Activated T-cell treated with anti-CD3 and anti-CD28 coated beads, Interleukin-2, amount 50 U/mL, for 72 hours (primary cell): Measurements from ENCODE around the gene KCNQ1. TPM values are rescaled to one million over a fixed set of nuclear protein-coding genes. Genes with fewer than 3 reads are reported as not detected.
A peak's percentile ranks its signal among the peaks of the same experiment; 100 is the strongest.
"Not testable (repeated sequence)": the region's sequence is repeated elsewhere in the genome, so short reads cannot be mapped to it uniquely, and the experiment has no call there.

Source experiments
- ATAC-seq, 2 donors: fragments of 150-1000 bp; cut with Tn5 transposase; replicated peaks in 1 of 2; 2 replicates each; pipeline ENCODE4 v1.10.0; 2021; ENCODE audit warnings: moderate library complexity in 2 of 2, mild to moderate bottlenecking in 1 of 2
- DNase-seq, 2 donors: peaks; one replicate each; pipeline ENCODE4 v3.0.0; 2021 to 2022; ENCODE audit warnings: mixed read lengths in 1 of 2
- H3K27ac Mint-ChIP-seq: one replicate; pipeline ENCODE4 v1.8.0; 2022; ENCODE audit warnings: mild to moderate bottlenecking, moderate library complexity, mixed read lengths
- H3K27me3 Mint-ChIP-seq: one replicate; pipeline ENCODE4 v1.8.0; 2022; ENCODE audit warnings: low read depth, mixed read lengths
- H3K36me3 Mint-ChIP-seq, 2 donors: one replicate each; pipeline ENCODE4 v1.8.0; 2022; ENCODE audit warnings: mixed read lengths in 2 of 2, mild to moderate bottlenecking in 1 of 2; ENCODE audit not compliant: insufficient read depth in 2 of 2
- H3K4me1 Mint-ChIP-seq: one replicate; pipeline ENCODE4 v1.8.0; 2022; ENCODE audit warnings: low read depth, mixed read lengths
- H3K4me3 Mint-ChIP-seq, 2 donors: one replicate each; pipeline ENCODE4 v1.8.0; 2022; ENCODE audit warnings: mild to moderate bottlenecking in 2 of 2, mixed read lengths in 2 of 2, moderate library complexity in 2 of 2
- H3K9me3 Mint-ChIP-seq, 2 donors: one replicate each; pipeline ENCODE4 v1.8.0; 2022; ENCODE audit warnings: mixed read lengths in 2 of 2
- total RNA-seq, 2 donors: library from RNA; stranded (reverse); gene quantifications; one replicate each; pipeline ENCODE4 v1.2.3, GENCODE V29; 2022

The KCNQ1 gene
- total RNA-seq, 2 donors from 2014 or later = 11.4 TPM

DNA sequence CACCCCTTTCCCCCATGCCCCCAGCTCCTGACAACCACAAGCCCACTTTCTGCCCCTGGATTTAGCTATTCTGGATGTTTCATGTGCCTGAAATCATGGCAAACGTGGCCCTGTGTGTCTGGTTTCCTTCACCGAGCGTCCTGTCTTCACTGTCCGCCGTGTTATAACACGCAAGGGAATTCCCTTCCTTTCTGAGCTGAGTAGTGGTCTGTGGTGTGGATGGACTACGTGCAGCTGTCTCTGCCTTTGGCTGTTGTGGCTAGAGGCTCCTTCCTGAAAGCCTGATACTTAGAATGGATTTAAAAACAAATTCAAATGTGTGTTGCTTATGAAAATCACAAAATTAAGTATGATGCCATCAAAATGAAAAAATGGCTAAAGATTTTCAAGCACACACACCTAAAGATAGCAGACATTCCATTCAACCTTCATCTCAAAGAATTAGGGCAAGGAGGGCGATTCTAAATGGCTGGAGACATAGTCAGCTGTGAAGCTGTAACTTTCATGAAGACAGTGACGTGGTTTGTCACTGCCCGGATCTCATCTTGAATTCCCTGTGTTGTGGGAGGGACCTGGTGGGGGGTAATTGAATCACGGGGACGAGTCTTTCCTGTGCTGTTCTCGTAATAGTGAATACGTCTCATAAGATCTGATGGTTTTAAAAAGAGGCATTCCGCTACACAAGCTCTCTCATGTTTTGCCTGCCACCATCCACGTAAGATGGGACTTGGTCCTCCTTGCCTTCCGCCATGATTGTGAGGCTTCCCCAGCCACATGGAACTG is 30.5 kb downstream of the KCNQ1 start:
- DNase-seq = no peak
- ATAC-seq = no peak
- Mint-ChIP-seq H3K4me3 (no peak overlapping the region), H3K27ac (no peak overlapping the region), H3K27me3 (no peaks in the 10 kb centered on the region), H3K36me3 (peaks cover 13 to 20% of the 10 kb centered on the region in 2 donors), H3K4me1 (peaks cover 16% of the 10 kb centered on the region), H3K9me3 (peaks cover 4 to 12% of the 10 kb centered on the region in 2 donors)

DNA sequence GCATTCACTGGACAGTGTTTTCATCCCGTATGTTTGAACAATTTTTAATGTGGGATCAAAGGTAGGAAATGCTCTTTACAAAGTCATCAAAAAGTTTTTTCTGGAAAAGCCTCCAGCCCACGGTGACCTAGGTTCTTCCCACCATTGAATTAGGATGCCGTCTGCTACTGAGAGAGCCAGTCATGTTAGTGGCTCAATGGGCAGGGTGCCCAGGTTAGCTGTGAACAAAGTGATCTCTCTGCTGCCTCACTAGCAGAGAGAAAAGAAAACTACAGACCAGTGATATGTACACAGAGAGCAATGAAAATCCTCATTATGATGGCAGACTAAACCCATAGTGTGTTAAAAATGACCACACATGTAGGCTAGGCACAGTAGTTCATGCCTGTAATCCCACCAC is 32.4 kb downstream of the KCNQ1 start:
- Mint-ChIP-seq H3K9me3 (peaks cover 4 to 16% of the 10 kb centered on the region in 2 donors), H3K27ac (no peak overlapping the region), H3K4me1 (peaks cover 21% of the 10 kb centered on the region), H3K36me3 (peaks cover 13 to 20% of the 10 kb centered on the region in 2 donors), H3K27me3 (no peaks in the 10 kb centered on the region), H3K4me3 (no peak overlapping the region)
- DNase-seq (no peak), ATAC-seq (no peak)

DNA sequence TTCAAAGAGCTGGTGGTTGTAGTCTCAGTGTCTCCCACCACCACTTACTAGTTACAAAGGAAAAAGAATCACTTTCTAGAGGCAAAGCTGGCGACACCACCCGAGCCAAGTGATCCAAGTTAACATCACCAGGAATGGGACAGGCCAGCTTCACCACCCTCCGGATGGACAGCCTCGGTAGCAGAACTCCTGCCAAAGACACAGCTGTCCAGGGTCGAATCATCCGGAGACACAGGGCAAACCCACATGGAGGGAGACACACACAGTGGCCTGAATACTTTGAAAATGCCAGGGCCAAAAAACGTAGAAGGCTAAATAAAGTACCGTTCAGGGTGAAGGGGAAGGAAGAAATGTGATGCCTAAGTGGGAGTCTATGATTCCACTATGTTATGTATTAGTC is 33.1 kb downstream of the KCNQ1 start:
- no peak overlapping the region for H3K27ac Mint-ChIP-seq
- peaks cover 22% of the 10 kb centered on the region for H3K4me1 Mint-ChIP-seq
- peaks cover 13 to 20% of the 10 kb centered on the region in 2 donors for H3K36me3 Mint-ChIP-seq
- ATAC-seq (no peak), DNase-seq (no peak)
- H3K4me3 Mint-ChIP-seq = no peak overlapping the region
- H3K27me3 Mint-ChIP-seq = no peaks in the 10 kb centered on the region
- peaks cover 4 to 16% of the 10 kb centered on the region in 2 donors for H3K9me3 Mint-ChIP-seq

DNA sequence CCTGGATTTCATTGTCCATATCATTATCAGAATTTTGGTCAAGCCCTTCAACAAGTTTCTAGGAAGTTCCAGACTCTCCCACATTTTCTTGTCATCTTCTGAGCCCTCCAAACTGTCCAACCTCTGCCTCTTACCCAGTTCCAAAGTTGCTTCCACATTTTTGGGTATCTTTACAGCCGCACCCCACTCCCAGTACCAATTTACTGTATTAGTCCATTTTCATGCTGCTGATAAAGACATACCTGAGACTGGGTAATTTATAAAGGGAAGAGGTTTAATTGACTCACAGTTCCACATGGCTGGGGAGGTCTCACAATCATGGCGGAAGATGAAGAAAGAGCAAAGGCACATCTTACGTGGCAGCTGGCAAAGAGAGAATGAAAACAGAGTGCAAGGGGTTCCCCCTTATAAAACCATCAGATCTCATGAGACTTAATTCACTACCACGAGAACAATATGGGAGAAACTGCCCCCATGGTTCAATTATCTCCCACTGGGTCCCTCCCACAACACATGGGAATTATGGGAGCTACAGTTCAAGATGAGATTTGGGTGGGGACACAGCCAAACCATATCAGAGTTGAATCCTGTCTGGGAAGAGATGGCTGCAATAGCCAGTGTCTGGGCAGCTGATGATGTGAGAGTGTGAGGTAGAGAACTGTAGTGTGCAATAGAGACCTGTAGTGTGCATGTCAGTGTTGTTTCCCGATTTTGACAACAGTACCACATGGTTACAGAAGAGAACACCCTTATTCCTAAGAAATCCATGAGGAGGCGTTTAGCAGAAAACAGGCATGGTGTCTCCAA is 35.5 kb downstream of the KCNQ1 start:
- H3K27me3 Mint-ChIP-seq, DNase-seq: not testable (repeated sequence)
- ATAC-seq = peak; percentile 50 to 53
- Mint-ChIP-seq H3K27ac (peak overlapping the region; percentile 18), H3K4me1 (peaks cover 24% of the 10 kb centered on the region), H3K4me3 (peak overlapping the region; percentile 67 to 68), H3K36me3 (peaks cover 13 to 20% of the 10 kb centered on the region in 2 donors), H3K9me3 (peaks cover 4 to 16% of the 10 kb centered on the region in 2 donors)

DNA sequence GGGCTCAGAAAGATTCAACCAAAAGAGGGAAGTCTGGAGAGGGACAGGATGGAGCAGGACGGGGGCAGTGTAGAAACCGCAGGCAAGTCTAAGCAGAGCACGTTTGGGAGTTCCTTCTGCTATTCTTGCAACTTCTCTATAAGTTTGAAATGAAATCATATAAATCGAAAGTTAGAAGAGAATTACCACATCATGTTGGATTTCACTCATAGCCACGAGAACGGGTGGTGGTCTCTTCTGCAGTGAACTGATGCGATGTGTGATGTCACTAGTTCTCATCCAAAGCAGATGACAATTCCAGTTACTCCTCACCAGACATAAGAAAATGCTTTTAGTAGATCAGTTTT is 36.0 kb downstream of the KCNQ1 start:
- peaks cover 7 to 21% of the 10 kb centered on the region in 2 donors for H3K9me3 Mint-ChIP-seq
- ATAC-seq (peak; percentile 84 to 87), DNase-seq (peak in 1 of 2 donors; percentile 20)

DNA sequence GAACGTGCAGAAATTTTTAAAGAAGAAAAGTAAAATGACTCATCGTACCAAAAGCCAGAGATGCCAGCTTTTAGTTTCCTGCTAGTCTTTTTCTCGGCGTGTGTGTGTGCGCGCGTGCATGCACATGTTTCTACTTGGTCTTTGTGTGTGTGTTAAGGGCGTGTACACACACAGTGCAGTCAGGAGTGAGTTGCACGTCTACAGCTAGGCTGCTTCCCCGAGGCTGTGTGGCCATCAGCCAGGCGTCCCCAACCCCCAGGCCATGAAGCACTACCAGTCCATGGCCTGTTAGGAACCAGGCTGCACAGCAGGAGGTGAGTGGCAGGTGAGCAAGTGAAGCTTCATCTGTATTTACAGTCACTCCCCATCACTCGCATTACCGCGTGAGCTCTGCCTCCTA is 36.4 kb downstream of the KCNQ1 start:
- peaks cover 7 to 22% of the 10 kb centered on the region in 2 donors for H3K9me3 Mint-ChIP-seq
- ATAC-seq = peak; percentile 67 to 74
- peaks cover 18 to 28% of the 10 kb centered on the region in 2 donors for H3K36me3 Mint-ChIP-seq
- peaks cover 24% of the 10 kb centered on the region for H3K4me1 Mint-ChIP-seq
- peak overlapping the region; percentile 67 to 68 for H3K4me3 Mint-ChIP-seq
- H3K27ac Mint-ChIP-seq = no peak overlapping the region
- DNase-seq = peak; percentile 26 to 33
- no peaks in the 10 kb centered on the region for H3K27me3 Mint-ChIP-seq

More for the DNA sequence above, 36.0 kb downstream of the KCNQ1 start:
- peaks cover 24% of the 10 kb centered on the region for H3K4me1 Mint-ChIP-seq
- H3K4me3 Mint-ChIP-seq = peak overlapping the region; percentile 67 to 68
- no peaks in the 10 kb centered on the region for H3K27me3 Mint-ChIP-seq
- peak overlapping the region; percentile 18 for H3K27ac Mint-ChIP-seq
- peaks cover 16 to 24% of the 10 kb centered on the region in 2 donors for H3K36me3 Mint-ChIP-seq

DNA sequence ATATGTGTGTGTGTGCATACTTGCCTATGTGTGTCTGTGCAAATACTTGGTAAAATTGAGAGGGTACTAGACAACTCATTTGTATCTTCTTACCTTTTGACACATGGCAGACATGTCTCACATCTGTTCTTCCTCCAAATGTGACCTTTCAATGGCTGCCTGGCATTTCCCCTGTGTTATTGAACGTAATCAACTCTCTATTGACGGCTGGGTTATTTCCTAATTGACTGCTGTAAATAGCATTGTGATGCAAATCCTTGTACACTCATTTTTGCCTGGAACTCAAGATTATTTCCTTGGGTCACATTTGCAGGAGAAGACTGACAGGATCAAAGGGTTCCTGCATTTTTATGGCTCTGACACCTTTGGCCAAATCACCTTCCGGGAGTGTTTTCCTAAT is 37.4 kb downstream of the KCNQ1 start:
- Mint-ChIP-seq H3K27me3 (no peaks in the 10 kb centered on the region), H3K36me3 (peaks cover 18 to 32% of the 10 kb centered on the region in 2 donors), H3K4me1 (peaks cover 24% of the 10 kb centered on the region), H3K9me3 (peaks cover 7 to 22% of the 10 kb centered on the region in 2 donors), H3K27ac (no peak overlapping the region), H3K4me3 (no peak overlapping the region)
- DNase-seq (no peak), ATAC-seq (no peak)

DNA sequence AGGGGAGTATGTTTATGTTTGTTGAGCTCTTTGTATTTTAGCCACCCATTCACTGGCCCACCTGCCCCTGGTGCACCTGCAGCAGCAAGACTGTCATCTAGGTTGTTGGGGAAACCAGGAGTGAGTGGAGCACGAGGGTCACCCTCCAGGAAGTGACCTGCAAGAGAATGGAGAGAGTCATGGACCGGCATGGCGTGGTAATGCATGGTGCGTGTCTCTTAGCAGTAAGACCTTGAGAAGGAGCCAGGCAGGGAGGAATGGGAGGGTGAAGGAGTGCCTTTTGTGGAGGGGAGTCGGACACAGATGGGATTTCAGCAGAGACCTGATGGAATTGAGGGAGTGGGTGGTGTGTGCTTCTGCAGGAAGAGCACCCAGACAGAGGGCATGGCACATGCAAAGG is 37.9 kb downstream of the KCNQ1 start:
- Mint-ChIP-seq H3K4me1 (peaks cover 24% of the 10 kb centered on the region), H3K36me3 (peaks cover 19 to 33% of the 10 kb centered on the region in 2 donors), H3K9me3 (peaks cover 7 to 22% of the 10 kb centered on the region in 2 donors), H3K4me3 (no peak overlapping the region), H3K27me3 (no peaks in the 10 kb centered on the region), H3K27ac (no peak overlapping the region)
- DNase-seq = no peak
- no peak for ATAC-seq

DNA sequence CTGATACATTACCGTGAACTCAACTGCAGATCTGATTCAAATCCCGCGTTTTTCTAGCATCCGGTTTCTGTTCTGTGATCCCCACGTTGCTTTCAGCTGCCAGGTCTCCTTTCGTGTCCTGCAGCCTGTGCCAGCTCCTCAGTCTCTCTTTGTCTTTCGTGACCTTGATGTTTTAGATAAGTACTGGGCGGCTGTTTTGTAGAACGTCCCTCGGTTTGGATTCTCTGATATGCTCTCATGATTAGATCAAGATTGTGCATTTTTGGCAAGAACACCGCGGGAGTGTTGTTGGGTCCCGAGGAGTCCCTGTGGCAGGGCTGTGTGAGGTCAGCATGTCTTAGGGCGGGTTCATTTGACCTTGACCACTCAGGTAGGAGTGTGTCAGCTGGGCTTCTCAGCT is 38.6 kb downstream of the KCNQ1 start:
- H3K4me1 Mint-ChIP-seq = peaks cover 24% of the 10 kb centered on the region
- no peaks in the 10 kb centered on the region for H3K27me3 Mint-ChIP-seq
- DNase-seq (no peak), ATAC-seq (no peak)
- H3K27ac Mint-ChIP-seq = no peak overlapping the region
- H3K9me3 Mint-ChIP-seq = peaks cover 9 to 24% of the 10 kb centered on the region in 2 donors
- peaks cover 18 to 34% of the 10 kb centered on the region in 2 donors for H3K36me3 Mint-ChIP-seq
- H3K4me3 Mint-ChIP-seq = no peak overlapping the region

DNA sequence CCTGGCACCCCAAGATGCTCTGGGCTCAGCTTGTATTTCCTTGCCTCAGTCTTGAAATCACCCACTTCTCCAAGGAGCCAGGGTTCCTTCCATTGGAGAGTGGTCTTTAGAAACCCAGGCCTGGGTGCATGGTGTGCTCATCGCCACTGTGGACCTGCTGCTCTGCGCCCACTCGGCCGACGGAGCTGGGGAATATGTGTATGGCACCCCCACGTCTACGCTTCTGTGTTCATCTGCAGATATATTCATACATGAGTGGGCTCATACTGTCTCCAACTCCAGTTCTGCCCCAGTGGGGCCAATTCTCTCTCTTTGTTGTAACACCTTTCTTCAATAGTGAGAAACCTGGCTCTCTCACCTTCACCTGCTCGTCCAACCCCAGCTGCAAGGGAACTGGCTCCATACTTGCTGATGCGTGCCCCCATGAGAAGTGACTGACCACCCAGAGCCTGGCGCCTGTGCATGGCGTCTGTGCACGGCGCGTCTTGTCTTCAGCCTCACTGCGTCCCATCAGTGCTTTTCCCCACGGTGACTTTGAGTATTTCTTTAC is 39.8 kb downstream of the KCNQ1 start:
- ATAC-seq (no peak), DNase-seq (no peak)
- no peak overlapping the region for H3K4me3 Mint-ChIP-seq
- H3K27ac Mint-ChIP-seq = no peak overlapping the region
- H3K36me3 Mint-ChIP-seq = peaks cover 23 to 34% of the 10 kb centered on the region in 2 donors
- no peaks in the 10 kb centered on the region for H3K27me3 Mint-ChIP-seq
- peaks cover 24% of the 10 kb centered on the region for H3K4me1 Mint-ChIP-seq
- peaks cover 14 to 27% of the 10 kb centered on the region in 2 donors for H3K9me3 Mint-ChIP-seq

DNA sequence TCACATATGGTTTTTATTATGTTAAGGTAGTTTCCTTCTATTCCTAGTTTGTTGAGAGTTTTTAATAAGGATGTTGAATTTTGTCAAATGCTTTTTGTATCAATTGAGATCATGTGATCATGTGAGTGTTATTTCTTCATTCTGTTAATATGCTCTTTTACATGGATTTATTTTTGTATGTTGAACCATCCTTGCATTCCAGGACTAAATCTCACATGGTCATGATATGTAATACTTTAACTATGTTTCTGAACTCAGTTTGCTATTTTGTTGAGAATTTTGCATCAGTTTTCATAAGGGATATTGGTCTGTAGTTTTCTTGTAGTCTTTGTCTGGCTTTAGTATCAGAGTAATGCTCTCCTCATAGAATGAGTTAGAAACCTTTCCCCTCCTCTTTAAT is 43.2 kb downstream of the KCNQ1 start:
- Mint-ChIP-seq H3K4me3 (no peak overlapping the region), H3K4me1 (peaks cover under 1% of the 10 kb centered on the region), H3K36me3 (peaks cover 18 to 28% of the 10 kb centered on the region in 2 donors), H3K27me3 (no peaks in the 10 kb centered on the region), H3K27ac (no peak overlapping the region), H3K9me3 (peaks cover 12 to 22% of the 10 kb centered on the region in 2 donors)
- no peak for ATAC-seq
- DNase-seq = no peak

DNA sequence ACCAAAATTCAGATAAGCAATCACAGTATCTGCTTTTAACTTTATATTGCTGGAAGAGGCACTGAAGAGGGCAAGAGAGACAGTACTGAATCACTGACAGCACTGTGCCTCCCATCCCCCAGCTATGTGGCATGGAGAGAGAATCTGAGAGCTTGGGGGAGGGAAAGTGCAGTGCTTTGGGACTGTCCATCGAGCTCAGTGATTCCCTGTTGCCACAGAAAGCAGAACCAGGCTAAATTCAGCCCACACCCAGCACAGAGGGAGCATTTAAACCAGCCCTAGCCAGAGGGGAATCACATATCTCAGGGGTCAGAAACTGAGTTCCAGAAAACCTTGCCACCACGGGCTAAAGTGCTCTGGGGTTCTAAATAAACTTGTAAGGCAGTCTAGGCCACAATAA is 44.3 kb downstream of the KCNQ1 start:
- Mint-ChIP-seq H3K27me3 (no peaks in the 10 kb centered on the region), H3K9me3 (peaks cover 14 to 28% of the 10 kb centered on the region in 2 donors), H3K4me3 (no peak overlapping the region), H3K27ac (no peak overlapping the region), H3K4me1 (no peaks in the 10 kb centered on the region), H3K36me3 (peaks cover 21 to 30% of the 10 kb centered on the region in 2 donors)
- no peak for DNase-seq
- no peak for ATAC-seq

DNA sequence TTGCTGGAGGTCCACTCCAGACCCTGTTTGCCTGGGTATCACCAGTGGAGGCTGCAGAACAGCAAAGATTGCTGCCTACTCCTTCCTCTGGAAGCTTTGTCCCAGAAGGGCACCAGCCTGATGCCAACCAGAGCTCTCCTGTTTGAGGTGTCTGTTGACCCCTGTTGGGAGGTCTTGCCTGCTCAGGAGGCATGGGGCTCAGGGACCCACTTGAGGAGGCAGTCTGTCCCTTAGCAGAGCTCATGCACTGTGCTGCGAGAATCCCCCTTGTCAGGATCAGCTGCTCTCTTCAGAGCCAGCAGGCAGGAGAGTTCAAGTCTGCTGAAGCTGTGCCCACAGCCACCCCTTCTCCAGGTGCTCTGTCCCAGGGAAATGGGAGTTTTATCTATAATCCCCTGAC is 53.1 kb downstream of the KCNQ1 start:
- not testable (repeated sequence) for ATAC-seq, H3K27ac Mint-ChIP-seq, H3K4me3 Mint-ChIP-seq, DNase-seq, H3K4me1 Mint-ChIP-seq, H3K27me3 Mint-ChIP-seq
- peaks cover 32 to 42% of the 10 kb centered on the region in 2 donors for H3K36me3 Mint-ChIP-seq
- peaks cover 29 to 31% of the 10 kb centered on the region in 2 donors for H3K9me3 Mint-ChIP-seq
